BJ (cell line): ENCODE measurements around the gene PIP4P1. TPM values are rescaled to one million over a fixed set of nuclear protein-coding genes. Genes with fewer than 3 reads are reported as not detected.
A peak's percentile ranks its signal among the peaks of the same experiment; 100 is the strongest.

Experiments used
- CTCF ChIA-PET: fragments of 350-600 bp; formaldehyde crosslinking; extraction: SDS; loops from one replicate; lab custom pipeline; 2021; ENCODE audit warnings: antibody characterized with exemption, inconsistent platforms; lab: Yijun Ruan, JAX
- POLR2A ChIA-PET: fragments of 300-600 bp; sonication (Branson Sonifier 250); formaldehyde crosslinking; extraction: SDS; loops from one replicate; lab custom pipeline; 2021; ENCODE audit warnings: antibody characterized with exemption; lab: Charles Lee
- DNase-seq: peaks from one replicate; pipeline ENCODE4 v3.0.0-alpha.2; 2011; ENCODE audit warnings: low read depth
- H3K27me3 ChIP-seq: 2 replicates; pipeline ENCODE4 v1.6.0; 2011; ENCODE audit warnings: low read length; ENCODE audit not compliant: control insufficient read depth, insufficient read depth
- H3K36me3 ChIP-seq: 2 replicates; pipeline ENCODE4 v1.5.1; 2011; ENCODE audit warnings: low read length; ENCODE audit not compliant: control insufficient read depth, insufficient read depth
- H3K4me3 ChIP-seq: 2 replicates; pipeline ENCODE4 v1.5.1; 2011; ENCODE audit warnings: low read depth, mild to moderate bottlenecking, control low read depth, low read length
- CTCF ChIP-seq: IDR thresholded peaks from 2 replicates; pipeline ENCODE4 v1.5.1; 2011; ENCODE audit warnings: low read depth, mild to moderate bottlenecking, control low read depth, inconsistent platforms, low read length, moderate library complexity; ENCODE audit not compliant: insufficient read depth
- polyA plus RNA-seq: library from polyadenylated mRNA; depleted of rRNA; stranded (reverse); fragments of >200 nt; gene quantifications from 2 replicates; pipeline ENCODE4 v1.2.3, GENCODE V29; 2011

The PIP4P1 gene
- polyA plus RNA-seq, 1 experiment: 38.3 TPM

- H3K27me3 ChIP-seq: no peaks in the 10 kb centered on the region
- ChIA-PET POLR2A (no interaction called here), CTCF (no interaction called here)
- H3K36me3 ChIP-seq: no peaks in the 10 kb centered on the region
- no peak for TF ChIP-seq CTCF
- DNase-seq: no peak
- no peak overlapping the region for H3K4me3 ChIP-seq
Measured at GRCh38 chr14:20419419-20419818, 41.8 kb downstream of the PIP4P1 start.

- CTCF ChIA-PET: no interaction called here
- DNase-seq: no peak
- TF ChIP-seq CTCF: no peak
- H3K4me3 ChIP-seq: no peak overlapping the region
- no peaks in the 10 kb centered on the region for H3K36me3 ChIP-seq
- no peaks in the 10 kb centered on the region for H3K27me3 ChIP-seq
- POLR2A ChIA-PET: no interaction called here
Measured at GRCh38 chr14:20418501-20418909, 42.7 kb downstream of the PIP4P1 start.

- H3K36me3 ChIP-seq: no peaks in the 10 kb centered on the region
- no peak for DNase-seq
- CTCF ChIA-PET: interaction anchor here (1.1 kb wide), 1 partner anchor 191 kb away, joined by 4 read pairs; no protein-coding TSS in a partner anchor
- H3K4me3 ChIP-seq: no peak overlapping the region
- no peak for TF ChIP-seq CTCF
- POLR2A ChIA-PET: no interaction called here
- H3K27me3 ChIP-seq: no peaks in the 10 kb centered on the region
Measured at GRCh38 chr14:20417250-20418186, 43.7 kb downstream of the PIP4P1 start.

GRCh38 chr14:20416223-20416622 is 45.0 kb downstream of the PIP4P1 start:
- TF ChIP-seq CTCF: no peak
- H3K36me3 ChIP-seq: no peaks in the 10 kb centered on the region
- POLR2A ChIA-PET: interaction anchor here (0.5 to 1.0 kb wide), 2 partner anchors 53 to 73 kb away, joined by 3 read pairs; no protein-coding TSS in a partner anchor
- CTCF ChIA-PET: interaction anchor here (0.7 to 3.8 kb wide), 17 partner anchors 9 to 275 kb away, joined by 3 to 25 read pairs (median 6); partner anchors contain the start of genes APEX1, KLHL33, OSGEP and PIP4P1
- no peaks in the 10 kb centered on the region for H3K27me3 ChIP-seq
- H3K4me3 ChIP-seq: no peak overlapping the region
- no peak for DNase-seq

- POLR2A ChIA-PET: interaction anchor here (0.5 to 1.0 kb wide), 2 partner anchors 54 to 73 kb away, joined by 3 read pairs; no protein-coding TSS in a partner anchor
- Histone ChIP-seq H3K27me3 (no peaks in the 10 kb centered on the region), H3K4me3 (no peak overlapping the region), H3K36me3 (no peaks in the 10 kb centered on the region)
- CTCF ChIA-PET: interaction anchor here (0.7 to 3.8 kb wide), 20 partner anchors 9 to 275 kb away, joined by 3 to 25 read pairs (median 5); partner anchors contain the start of genes APEX1, KLHL33, OSGEP and PIP4P1
- no peak for DNase-seq
- TF ChIP-seq CTCF: peak; percentile 69
Measured at GRCh38 chr14:20415782-20416206, 45.4 kb downstream of the PIP4P1 start.
